HepG2 (cell line): ENCODE measurements around the gene ZNF683. TPM values are rescaled to one million over a fixed set of nuclear protein-coding genes. Genes with fewer than 3 reads are reported as not detected.

Source experiments
- ADNP ChIP-seq: sonication (generic); formaldehyde crosslinking; IDR thresholded peaks from 2 replicates; pipeline ENCODE4 v1.4.0; 2020; ENCODE audit warnings: missing genetic modification reagents
- CEBPB ChIP-seq: IDR thresholded peaks from 2 replicates; pipeline ENCODE4 v1.6.1; 2011; ENCODE audit warnings: low read depth, low read length, improper control_type of control experiment, borderline replicate concordance
- MXD4 ChIP-seq: IDR thresholded peaks from 2 replicates; pipeline ENCODE4 v1.6.1; 2016; ENCODE audit warnings: mild to moderate bottlenecking, missing biosample characterization, missing genetic modification reagents
- RXRB ChIP-seq: IDR thresholded peaks from 2 replicates; pipeline ENCODE4 v1.6.1; 2016; ENCODE audit warnings: borderline replicate concordance, missing genetic modification reagents, missing compliant biosample characterization
- ZBTB20 ChIP-seq: sonication (generic); formaldehyde crosslinking; IDR thresholded peaks from 2 replicates; pipeline ENCODE4 v1.8.1; 2023; ENCODE audit warnings: missing genetic modification reagents, low read depth, mild to moderate bottlenecking, borderline replicate concordance
- ZNF121 ChIP-seq: sonication (generic); formaldehyde crosslinking; IDR thresholded peaks from 2 replicates; pipeline ENCODE4 v1.5.0; 2020; ENCODE audit warnings: mild to moderate bottlenecking, missing genetic modification reagents
- polyA plus RNA-seq, 8 experiments: library from polyadenylated mRNA; depleted of rRNA in 3 of 8; stranded (reverse) in 7 of 8; unstranded in 1 of 8; fragments of >200 nt; fragmentation: Illumina TruSeq in 4 of 8; extraction: Trizol in 4 of 8; gene quantifications; 2 replicates each; pipeline versions ENCODE4 v1.2.1 to v1.2.3, GENCODE V29; 2011 to 2016; ENCODE audit warnings: low read depth in 4 of 8, missing spikeins in 1 of 8, mixed read lengths in 1 of 8; ENCODE audit not compliant: insufficient read depth in 1 of 8
- total RNA-seq, 5 experiments: library from RNA; depleted of rRNA; stranded (reverse); fragments of >200 nt; fragmentation: Illumina TruSeq; extraction: Trizol; gene quantifications; 2 replicates each; pipeline ENCODE4 v1.2.3, GENCODE V29; 2016; ENCODE audit warnings: low read depth in 1 of 5
- TF ChIP-seq, protein P1 (sequence below), 2 experiments: sonication (generic) in 1 of 2; formaldehyde crosslinking in 1 of 2; IDR thresholded peaks; 2 replicates each; pipeline versions ENCODE4 v1.5.1 to v1.6.1; 2011 to 2020; ENCODE audit warnings: borderline replicate concordance in 1 of 2, low read depth in 1 of 2, low read length in 1 of 2, mild to moderate bottlenecking in 1 of 2, missing genetic modification reagents in 1 of 2, moderate library complexity in 1 of 2
- TF ChIP-seq, protein P2 (sequence below): sonication (generic); formaldehyde crosslinking; IDR thresholded peaks from 2 replicates; pipeline ENCODE4 v1.8.0; 2022; ENCODE audit warnings: missing genetic modification reagents, low read depth, mild to moderate bottlenecking, borderline replicate concordance
- TF ChIP-seq, protein P3 (sequence below): sonication (generic); formaldehyde crosslinking; IDR thresholded peaks from 2 replicates; pipeline ENCODE4 v1.4.0; 2020; ENCODE audit warnings: mild to moderate bottlenecking, missing genetic modification reagents, borderline replicate concordance
- TF ChIP-seq, protein P4 (sequence below): IDR thresholded peaks from 2 replicates; pipeline ENCODE4 v1.6.1; 2016; ENCODE audit warnings: low read depth, borderline replicate concordance
- TF ChIP-seq, protein P5 (sequence below): sonication (generic); formaldehyde crosslinking; IDR thresholded peaks from 2 replicates; pipeline ENCODE4 v1.5.1; 2020; ENCODE audit warnings: missing genetic modification reagents, mild to moderate bottlenecking, borderline replicate concordance
- TF ChIP-seq, protein P6 (sequence below): sonication (generic); formaldehyde crosslinking; IDR thresholded peaks from 2 replicates; pipeline ENCODE4 v1.4.0; 2020; ENCODE audit warnings: missing genetic modification reagents
- TF ChIP-seq, protein P7 (sequence below): sonication (generic); formaldehyde crosslinking; IDR thresholded peaks from 2 replicates; pipeline ENCODE4 v1.8.1; 2023; ENCODE audit warnings: mild to moderate bottlenecking, missing genetic modification reagents
- TF ChIP-seq, protein P8 (sequence below): sonication (generic); formaldehyde crosslinking; IDR thresholded peaks from 2 replicates; pipeline ENCODE4 v1.8.0; 2023; ENCODE audit warnings: mild to moderate bottlenecking, missing genetic modification reagents

Gene ZNF683
- total and polyA plus RNA-seq, 2 of the 13 experiments (the other 11 are each of a cell fraction or from before 2014, with no cell fraction given) = not detected

DNA sequence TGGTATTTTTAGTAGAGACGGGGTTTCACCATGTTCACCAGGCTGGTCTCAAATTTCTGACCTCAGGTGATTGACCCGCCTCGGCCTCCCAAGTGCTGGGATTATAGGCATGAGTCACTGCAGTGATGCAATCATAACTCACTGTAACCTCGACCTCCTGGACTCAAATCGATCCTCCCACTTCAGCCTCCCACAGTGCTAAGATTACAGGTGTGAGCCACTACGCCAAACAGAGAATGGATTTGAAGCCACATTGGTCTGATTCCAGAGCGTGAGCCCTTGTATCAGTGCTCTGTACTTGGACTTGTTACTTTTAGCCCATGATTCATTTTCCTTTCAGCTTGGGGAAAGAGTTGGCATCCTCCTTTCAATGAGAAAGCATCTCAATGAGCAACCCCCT, 14.9 kb upstream of the ZNF683 start (continued):
- TF ChIP-seq ZNF121 = peak; percentile 22; the same call in 1 of the 2 replicates
- TF ChIP-seq, protein P1, sequence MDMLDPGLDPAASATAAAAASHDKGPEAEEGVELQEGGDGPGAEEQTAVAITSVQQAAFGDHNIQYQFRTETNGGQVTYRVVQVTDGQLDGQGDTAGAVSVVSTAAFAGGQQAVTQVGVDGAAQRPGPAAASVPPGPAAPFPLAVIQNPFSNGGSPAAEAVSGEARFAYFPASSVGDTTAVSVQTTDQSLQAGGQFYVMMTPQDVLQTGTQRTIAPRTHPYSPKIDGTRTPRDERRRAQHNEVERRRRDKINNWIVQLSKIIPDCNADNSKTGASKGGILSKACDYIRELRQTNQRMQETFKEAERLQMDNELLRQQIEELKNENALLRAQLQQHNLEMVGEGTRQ (IDR thresholded peaks at IDR 0.05; ENCODE audit: low read depth, low read length) = no peak
- TF ChIP-seq, protein P1 (CRISPR knock-in tag; IDR thresholded peaks at IDR 0.05; ENCODE audit: borderline replicate concordance) = no peak
- TF ChIP-seq, protein P2, sequence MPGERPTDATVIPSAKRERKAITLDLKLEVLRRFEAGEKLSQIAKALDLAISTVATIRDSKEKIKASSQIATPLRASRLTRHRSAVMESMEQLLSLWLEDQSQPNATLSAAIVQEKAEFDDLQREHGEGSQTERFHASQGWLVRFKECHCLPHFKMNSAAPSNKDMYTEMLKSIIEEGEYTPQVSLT (CRISPR knock-in tag) = no peak
- TF ChIP-seq, protein P3, sequence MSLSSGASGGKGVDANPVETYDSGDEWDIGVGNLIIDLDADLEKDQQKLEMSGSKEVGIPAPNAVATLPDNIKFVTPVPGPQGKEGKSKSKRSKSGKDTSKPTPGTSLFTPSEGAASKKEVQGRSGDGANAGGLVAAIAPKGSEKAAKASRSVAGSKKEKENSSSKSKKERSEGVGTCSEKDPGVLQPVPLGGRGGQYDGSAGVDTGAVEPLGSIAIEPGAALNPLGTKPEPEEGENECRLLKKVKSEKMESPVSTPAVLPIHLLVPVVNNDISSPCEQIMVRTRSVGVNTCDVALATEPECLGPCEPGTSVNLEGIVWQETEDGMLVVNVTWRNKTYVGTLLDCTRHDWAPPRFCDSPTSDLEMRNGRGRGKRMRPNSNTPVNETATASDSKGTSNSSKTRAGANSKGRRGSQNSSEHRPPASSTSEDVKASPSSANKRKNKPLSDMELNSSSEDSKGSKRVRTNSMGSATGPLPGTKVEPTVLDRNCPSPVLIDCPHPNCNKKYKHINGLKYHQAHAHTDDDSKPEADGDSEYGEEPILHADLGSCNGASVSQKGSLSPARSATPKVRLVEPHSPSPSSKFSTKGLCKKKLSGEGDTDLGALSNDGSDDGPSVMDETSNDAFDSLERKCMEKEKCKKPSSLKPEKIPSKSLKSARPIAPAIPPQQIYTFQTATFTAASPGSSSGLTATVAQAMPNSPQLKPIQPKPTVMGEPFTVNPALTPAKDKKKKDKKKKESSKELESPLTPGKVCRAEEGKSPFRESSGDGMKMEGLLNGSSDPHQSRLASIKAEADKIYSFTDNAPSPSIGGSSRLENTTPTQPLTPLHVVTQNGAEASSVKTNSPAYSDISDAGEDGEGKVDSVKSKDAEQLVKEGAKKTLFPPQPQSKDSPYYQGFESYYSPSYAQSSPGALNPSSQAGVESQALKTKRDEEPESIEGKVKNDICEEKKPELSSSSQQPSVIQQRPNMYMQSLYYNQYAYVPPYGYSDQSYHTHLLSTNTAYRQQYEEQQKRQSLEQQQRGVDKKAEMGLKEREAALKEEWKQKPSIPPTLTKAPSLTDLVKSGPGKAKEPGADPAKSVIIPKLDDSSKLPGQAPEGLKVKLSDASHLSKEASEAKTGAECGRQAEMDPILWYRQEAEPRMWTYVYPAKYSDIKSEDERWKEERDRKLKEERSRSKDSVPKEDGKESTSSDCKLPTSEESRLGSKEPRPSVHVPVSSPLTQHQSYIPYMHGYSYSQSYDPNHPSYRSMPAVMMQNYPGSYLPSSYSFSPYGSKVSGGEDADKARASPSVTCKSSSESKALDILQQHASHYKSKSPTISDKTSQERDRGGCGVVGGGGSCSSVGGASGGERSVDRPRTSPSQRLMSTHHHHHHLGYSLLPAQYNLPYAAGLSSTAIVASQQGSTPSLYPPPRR (CRISPR knock-in tag) = peak; percentile 85
- TF ChIP-seq, protein P4, sequence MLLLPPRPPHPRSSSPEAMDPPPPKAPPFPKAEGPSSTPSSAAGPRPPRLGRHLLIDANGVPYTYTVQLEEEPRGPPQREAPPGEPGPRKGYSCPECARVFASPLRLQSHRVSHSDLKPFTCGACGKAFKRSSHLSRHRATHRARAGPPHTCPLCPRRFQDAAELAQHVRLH (CRISPR knock-in tag) = peak; percentile 88; the same call in 1 of the 2 replicates
- TF ChIP-seq ZBTB20 (CRISPR knock-in tag) = peak; percentile 50; the same call in 1 of the 2 replicates
- TF ChIP-seq, protein P5, sequence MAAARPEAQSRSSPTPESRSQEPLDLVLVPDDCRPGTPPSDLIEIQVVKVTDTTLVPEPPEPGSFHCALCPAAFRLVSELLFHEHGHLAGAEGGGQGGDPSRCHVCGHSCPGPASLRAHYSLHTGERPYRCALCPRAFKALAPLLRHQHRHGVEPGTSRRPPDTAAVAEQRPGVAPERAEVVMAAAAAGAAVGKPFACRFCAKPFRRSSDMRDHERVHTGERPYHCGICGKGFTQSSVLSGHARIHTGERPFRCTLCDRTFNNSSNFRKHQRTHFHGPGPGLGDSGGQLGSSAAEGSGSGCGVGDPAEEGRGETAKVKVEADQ (CRISPR knock-in tag) = 0 out of 2 replicates have a peak, but pooled peaks have one; percentile 34
- peak; percentile 82 for TF ChIP-seq ADNP
- TF ChIP-seq CEBPB = peak; percentile 98
- TF ChIP-seq, protein P6, sequence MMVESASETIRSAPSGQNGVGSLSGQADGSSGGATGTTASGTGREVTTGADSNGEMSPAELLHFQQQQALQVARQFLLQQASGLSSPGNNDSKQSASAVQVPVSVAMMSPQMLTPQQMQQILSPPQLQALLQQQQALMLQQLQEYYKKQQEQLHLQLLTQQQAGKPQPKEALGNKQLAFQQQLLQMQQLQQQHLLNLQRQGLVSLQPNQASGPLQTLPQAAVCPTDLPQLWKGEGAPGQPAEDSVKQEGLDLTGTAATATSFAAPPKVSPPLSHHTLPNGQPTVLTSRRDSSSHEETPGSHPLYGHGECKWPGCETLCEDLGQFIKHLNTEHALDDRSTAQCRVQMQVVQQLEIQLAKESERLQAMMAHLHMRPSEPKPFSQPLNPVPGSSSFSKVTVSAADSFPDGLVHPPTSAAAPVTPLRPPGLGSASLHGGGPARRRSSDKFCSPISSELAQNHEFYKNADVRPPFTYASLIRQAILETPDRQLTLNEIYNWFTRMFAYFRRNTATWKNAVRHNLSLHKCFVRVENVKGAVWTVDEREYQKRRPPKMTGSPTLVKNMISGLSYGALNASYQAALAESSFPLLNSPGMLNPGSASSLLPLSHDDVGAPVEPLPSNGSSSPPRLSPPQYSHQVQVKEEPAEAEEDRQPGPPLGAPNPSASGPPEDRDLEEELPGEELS = peak; percentile 69; the same call in 1 of the 2 replicates
- 0 out of 2 replicates have a peak, but pooled peaks have one; percentile 39 for TF ChIP-seq MXD4 (CRISPR knock-in tag)
- peak; percentile 95 for TF ChIP-seq RXRB
- TF ChIP-seq, protein P7, sequence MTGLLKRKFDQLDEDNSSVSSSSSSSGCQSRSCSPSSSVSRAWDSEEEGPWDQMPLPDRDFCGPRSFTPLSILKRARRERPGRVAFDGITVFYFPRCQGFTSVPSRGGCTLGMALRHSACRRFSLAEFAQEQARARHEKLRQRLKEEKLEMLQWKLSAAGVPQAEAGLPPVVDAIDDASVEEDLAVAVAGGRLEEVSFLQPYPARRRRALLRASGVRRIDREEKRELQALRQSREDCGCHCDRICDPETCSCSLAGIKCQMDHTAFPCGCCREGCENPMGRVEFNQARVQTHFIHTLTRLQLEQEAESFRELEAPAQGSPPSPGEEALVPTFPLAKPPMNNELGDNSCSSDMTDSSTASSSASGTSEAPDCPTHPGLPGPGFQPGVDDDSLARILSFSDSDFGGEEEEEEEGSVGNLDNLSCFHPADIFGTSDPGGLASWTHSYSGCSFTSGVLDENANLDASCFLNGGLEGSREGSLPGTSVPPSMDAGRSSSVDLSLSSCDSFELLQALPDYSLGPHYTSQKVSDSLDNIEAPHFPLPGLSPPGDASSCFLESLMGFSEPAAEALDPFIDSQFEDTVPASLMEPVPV (CRISPR knock-in tag) = no peak
- TF ChIP-seq, protein P8, sequence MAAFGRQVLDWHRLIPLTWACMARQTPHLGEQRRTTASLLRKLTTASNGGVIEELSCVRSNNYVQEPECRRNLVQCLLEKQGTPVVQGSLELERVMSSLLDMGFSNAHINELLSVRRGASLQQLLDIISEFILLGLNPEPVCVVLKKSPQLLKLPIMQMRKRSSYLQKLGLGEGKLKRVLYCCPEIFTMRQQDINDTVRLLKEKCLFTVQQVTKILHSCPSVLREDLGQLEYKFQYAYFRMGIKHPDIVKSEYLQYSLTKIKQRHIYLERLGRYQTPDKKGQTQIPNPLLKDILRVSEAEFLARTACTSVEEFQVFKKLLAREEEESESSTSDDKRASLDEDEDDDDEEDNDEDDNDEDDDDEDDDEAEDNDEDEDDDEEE (CRISPR knock-in tag) = no peak
